ENCODE results near the gene MVB12B.

MVB12B gene

GRCh38 chr9:126505697-126506346 is 179.2 kb downstream of the MVB12B start:
- ATAC-seq, result no peak
- H3K36me3 Mint-ChIP-seq, result no peaks in the 10 kb centered on the region

GRCh38 chr9:126506361-126507317 is 180.0 kb downstream of the MVB12B start:
- Mint-ChIP-seq H3K27me3 (peaks cover 20% of the 10 kb centered on the region), H3K4me3 (no peak overlapping the region), H3K27ac (no peak overlapping the region), H3K36me3 (no peaks in the 10 kb centered on the region), H3K9me3 (no peaks in the 10 kb centered on the region), H3K4me1 (no peaks in the 10 kb centered on the region)
- no peak for ATAC-seq

More at GRCh38 chr9:126505697-126506346, 179.2 kb downstream of the MVB12B start:
- no peak overlapping the region for H3K27ac Mint-ChIP-seq
- no peaks in the 10 kb centered on the region for H3K9me3 Mint-ChIP-seq
- peaks cover 23% of the 10 kb centered on the region for H3K27me3 Mint-ChIP-seq
- H3K4me3 Mint-ChIP-seq, result no peak overlapping the region
- H3K4me1 Mint-ChIP-seq, result peaks cover 4% of the 10 kb centered on the region

GRCh38 chr9:126507318-126508109 is 180.9 kb downstream of the MVB12B start:
- Mint-ChIP-seq H3K27ac (no peak overlapping the region), H3K9me3 (no peaks in the 10 kb centered on the region), H3K4me3 (no peak overlapping the region), H3K4me1 (no peaks in the 10 kb centered on the region), H3K36me3 (no peaks in the 10 kb centered on the region), H3K27me3 (peaks cover 28% of the 10 kb centered on the region)
- no peak for ATAC-seq

GRCh38 chr9:126508171-126508591 is 181.6 kb downstream of the MVB12B start:
- H3K36me3 Mint-ChIP-seq, result no peaks in the 10 kb centered on the region
- peaks cover 35% of the 10 kb centered on the region for H3K27me3 Mint-ChIP-seq

GRCh38 chr9:126508928-126509327 is 182.3 kb downstream of the MVB12B start:
- no peak for ATAC-seq
- H3K27me3 Mint-ChIP-seq, result peaks cover 40% of the 10 kb centered on the region
- H3K4me3 Mint-ChIP-seq, result no peak overlapping the region
- no peak overlapping the region for H3K27ac Mint-ChIP-seq
- H3K4me1 Mint-ChIP-seq, result peaks cover 8% of the 10 kb centered on the region
- no peaks in the 10 kb centered on the region for H3K36me3 Mint-ChIP-seq
- no peaks in the 10 kb centered on the region for H3K9me3 Mint-ChIP-seq

More at GRCh38 chr9:126508171-126508591, 181.6 kb downstream of the MVB12B start:
- H3K9me3 Mint-ChIP-seq, result no peaks in the 10 kb centered on the region
- no peak overlapping the region for H3K27ac Mint-ChIP-seq
- H3K4me1 Mint-ChIP-seq, result peaks cover 1% of the 10 kb centered on the region
- no peak overlapping the region for H3K4me3 Mint-ChIP-seq
- no peak for ATAC-seq

GRCh38 chr9:126509718-126510117 is 183.1 kb downstream of the MVB12B start:
- no peak overlapping the region for H3K4me3 Mint-ChIP-seq
- ATAC-seq, result no peak
- H3K27ac Mint-ChIP-seq, result no peak overlapping the region
- H3K4me1 Mint-ChIP-seq, result peaks cover 8% of the 10 kb centered on the region
- H3K9me3 Mint-ChIP-seq, result no peaks in the 10 kb centered on the region
- H3K27me3 Mint-ChIP-seq, result peaks cover 41% of the 10 kb centered on the region
- H3K36me3 Mint-ChIP-seq, result no peaks in the 10 kb centered on the region

GRCh38 chr9:126510564-126510963 is 183.9 kb downstream of the MVB12B start:
- no peak for ATAC-seq
- Mint-ChIP-seq H3K9me3 (no peaks in the 10 kb centered on the region), H3K36me3 (no peaks in the 10 kb centered on the region), H3K27me3 (peaks cover 49% of the 10 kb centered on the region), H3K4me3 (no peak overlapping the region), H3K27ac (no peak overlapping the region), H3K4me1 (peaks cover 8% of the 10 kb centered on the region)

- H3K36me3 Mint-ChIP-seq, result no peaks in the 10 kb centered on the region
These were observed 184.8 kb downstream of the MVB12B start for GRCh38 chr9:126511411-126511810.

GRCh38 chr9:126513159-126514036 is 186.8 kb downstream of the MVB12B start:
- peak overlapping the region; percentile 14 for H3K4me3 Mint-ChIP-seq
- no peaks in the 10 kb centered on the region for H3K9me3 Mint-ChIP-seq
- peaks cover 52% of the 10 kb centered on the region for H3K27me3 Mint-ChIP-seq
- no peaks in the 10 kb centered on the region for H3K36me3 Mint-ChIP-seq
- peaks cover 25% of the 10 kb centered on the region for H3K4me1 Mint-ChIP-seq
- peak; percentile 3 for ATAC-seq
- H3K27ac Mint-ChIP-seq, result no peak overlapping the region

More at GRCh38 chr9:126511411-126511810, 184.8 kb downstream of the MVB12B start:
- Mint-ChIP-seq H3K27me3 (peaks cover 52% of the 10 kb centered on the region), H3K27ac (no peak overlapping the region), H3K4me3 (no peak overlapping the region), H3K9me3 (no peaks in the 10 kb centered on the region), H3K4me1 (peaks cover 10% of the 10 kb centered on the region)
- no peak for ATAC-seq

GRCh38 chr9:126514037-126514821 is 187.6 kb downstream of the MVB12B start:
- Mint-ChIP-seq H3K4me3 (no peak overlapping the region), H3K27ac (no peak overlapping the region), H3K36me3 (no peaks in the 10 kb centered on the region), H3K9me3 (no peaks in the 10 kb centered on the region), H3K4me1 (peaks cover 25% of the 10 kb centered on the region), H3K27me3 (peaks cover 52% of the 10 kb centered on the region)
- ATAC-seq, result peak; percentile 81

- Mint-ChIP-seq H3K27ac (no peak overlapping the region), H3K4me3 (peak overlapping the region; percentile 61)
- ATAC-seq, result no peak
These were observed 188.6 kb downstream of the MVB12B start for GRCh38 chr9:126515001-126515872.

GRCh38 chr9:126515873-126516505 is 189.4 kb downstream of the MVB12B start:
- Mint-ChIP-seq H3K4me3 (no peak overlapping the region), H3K4me1 (peaks cover 25% of the 10 kb centered on the region), H3K36me3 (no peaks in the 10 kb centered on the region), H3K27me3 (peaks cover 47% of the 10 kb centered on the region), H3K27ac (peak overlapping the region; percentile 86), H3K9me3 (no peaks in the 10 kb centered on the region)
- ATAC-seq, result no peak

More at GRCh38 chr9:126515001-126515872, 188.6 kb downstream of the MVB12B start:
- no peaks in the 10 kb centered on the region for H3K36me3 Mint-ChIP-seq
- H3K4me1 Mint-ChIP-seq, result peaks cover 25% of the 10 kb centered on the region
- no peaks in the 10 kb centered on the region for H3K9me3 Mint-ChIP-seq
- peaks cover 47% of the 10 kb centered on the region for H3K27me3 Mint-ChIP-seq
